ENCODE data around the gene MELK.

DNA sequence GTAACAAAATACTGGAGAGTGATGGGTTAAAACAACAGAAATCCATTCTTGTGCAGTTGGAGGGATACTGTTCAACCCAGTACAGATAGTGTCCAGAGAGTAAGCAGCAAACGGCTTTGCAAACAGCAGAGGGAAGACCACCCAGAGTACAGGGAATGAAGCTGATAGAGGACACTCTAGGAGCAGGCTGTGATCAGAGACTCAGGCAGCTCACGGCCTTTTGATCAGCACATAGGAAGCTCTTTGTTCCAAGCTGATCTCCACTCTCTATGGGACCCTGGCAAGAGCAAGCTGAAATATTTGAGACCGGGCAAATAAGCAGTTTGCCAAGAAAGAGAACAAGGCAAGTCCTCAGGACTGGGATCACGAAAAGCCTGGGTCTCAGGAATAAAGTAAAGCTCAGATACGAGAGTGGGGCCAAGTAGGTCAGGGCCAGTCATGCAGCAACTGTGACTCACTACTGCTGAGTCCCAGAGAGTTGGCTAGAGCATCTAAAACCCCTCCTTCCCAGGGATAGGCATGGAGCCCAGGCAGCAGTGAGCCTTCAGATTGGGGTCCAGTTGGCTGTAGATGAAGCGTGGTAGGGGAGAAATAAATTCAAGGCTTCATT, 52.4 kb downstream of the MELK start:
- TF ChIP-seq, protein P1, sequence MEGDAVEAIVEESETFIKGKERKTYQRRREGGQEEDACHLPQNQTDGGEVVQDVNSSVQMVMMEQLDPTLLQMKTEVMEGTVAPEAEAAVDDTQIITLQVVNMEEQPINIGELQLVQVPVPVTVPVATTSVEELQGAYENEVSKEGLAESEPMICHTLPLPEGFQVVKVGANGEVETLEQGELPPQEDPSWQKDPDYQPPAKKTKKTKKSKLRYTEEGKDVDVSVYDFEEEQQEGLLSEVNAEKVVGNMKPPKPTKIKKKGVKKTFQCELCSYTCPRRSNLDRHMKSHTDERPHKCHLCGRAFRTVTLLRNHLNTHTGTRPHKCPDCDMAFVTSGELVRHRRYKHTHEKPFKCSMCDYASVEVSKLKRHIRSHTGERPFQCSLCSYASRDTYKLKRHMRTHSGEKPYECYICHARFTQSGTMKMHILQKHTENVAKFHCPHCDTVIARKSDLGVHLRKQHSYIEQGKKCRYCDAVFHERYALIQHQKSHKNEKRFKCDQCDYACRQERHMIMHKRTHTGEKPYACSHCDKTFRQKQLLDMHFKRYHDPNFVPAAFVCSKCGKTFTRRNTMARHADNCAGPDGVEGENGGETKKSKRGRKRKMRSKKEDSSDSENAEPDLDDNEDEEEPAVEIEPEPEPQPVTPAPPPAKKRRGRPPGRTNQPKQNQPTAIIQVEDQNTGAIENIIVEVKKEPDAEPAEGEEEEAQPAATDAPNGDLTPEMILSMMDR (IDR thresholded peaks at IDR 0.05), result no peak
- no peak for TF ChIP-seq POLR2A (IDR thresholded peaks at IDR 0.05)

Data from testis (tissue), 2 donors.